HepG2 (cell line): Measurements from ENCODE around the gene PEMT. TPM values are rescaled to one million over a fixed set of nuclear protein-coding genes. Genes with fewer than 3 reads are reported as not detected.

Experiments
- KIAA2018 ChIP-seq: sonication (generic); formaldehyde crosslinking; IDR thresholded peaks from 2 replicates; pipeline ENCODE4 v1.5.0; 2020; ENCODE audit warnings: mild to moderate bottlenecking, missing genetic modification reagents, borderline replicate concordance
- MTERF4 ChIP-seq: sonication (generic); formaldehyde crosslinking; IDR thresholded peaks from 2 replicates; pipeline ENCODE4 v1.8.0; 2023; ENCODE audit warnings: mild to moderate bottlenecking, missing genetic modification reagents
- SMARCE1 ChIP-seq: fragments of 450-650 bp; IDR thresholded peaks from 2 replicates; pipeline ENCODE4 v1.6.1; 2017; ENCODE audit warnings: borderline replicate concordance
- YY1 ChIP-seq: IDR thresholded peaks from 2 replicates; pipeline ENCODE4 v1.6.1; 2011; ENCODE audit warnings: low read length, low read depth, moderate library complexity, mild to moderate bottlenecking; ENCODE audit not compliant: insufficient read depth, insufficient replicate concordance
- ZFP41 ChIP-seq: sonication (generic); formaldehyde crosslinking; IDR thresholded peaks from 2 replicates; pipeline ENCODE4 v1.4.0; 2020; ENCODE audit warnings: mild to moderate bottlenecking, missing genetic modification reagents, borderline replicate concordance
- ZNF230 ChIP-seq: sonication (generic); formaldehyde crosslinking; IDR thresholded peaks from 2 replicates; pipeline ENCODE4 v1.4.0; 2020; ENCODE audit warnings: mild to moderate bottlenecking, missing genetic modification reagents
- ZNF512 ChIP-seq: sonication (generic); formaldehyde crosslinking; IDR thresholded peaks from 2 replicates; pipeline ENCODE4 v1.4.0; 2020; ENCODE audit warnings: mild to moderate bottlenecking, missing genetic modification reagents
- polyA plus RNA-seq, 8 experiments: library from polyadenylated mRNA; depleted of rRNA in 3 of 8; stranded (reverse) in 7 of 8; unstranded in 1 of 8; fragments of >200 nt; fragmentation: Illumina TruSeq in 4 of 8; extraction: Trizol in 4 of 8; gene quantifications; 2 replicates each; pipeline versions ENCODE4 v1.2.1 to v1.2.3, GENCODE V29; 2011 to 2016; ENCODE audit warnings: low read depth in 4 of 8, missing spikeins in 1 of 8, mixed read lengths in 1 of 8; ENCODE audit not compliant: insufficient read depth in 1 of 8
- total RNA-seq, 5 experiments: library from RNA; depleted of rRNA; stranded (reverse); fragments of >200 nt; fragmentation: Illumina TruSeq; extraction: Trizol; gene quantifications; 2 replicates each; pipeline ENCODE4 v1.2.3, GENCODE V29; 2016; ENCODE audit warnings: low read depth in 1 of 5

The PEMT gene
- total and polyA plus RNA-seq, 2 of the 13 experiments (the other 11 are each of a cell fraction or from before 2014, with no cell fraction given), result 31.7 to 43.6 TPM

- TF ChIP-seq KIAA2018 (CRISPR knock-in tag) (no peak), YY1 (no peak), MTERF4 (CRISPR knock-in tag) (no peak), ZFP41 (CRISPR knock-in tag) (no peak), ZNF512 (CRISPR knock-in tag) (no peak), SMARCE1 (no peak), ZNF230 (CRISPR knock-in tag) (no peak)
These were observed 74.4 kb downstream of the PEMT start (continued) for GRCh38 chr17:17516941-17517720.
